ENCODE data around the gene ATP5F1D. TPM values are rescaled to one million over a fixed set of nuclear protein-coding genes. Genes with fewer than 3 reads are reported as not detected.
A peak's percentile ranks its signal among the peaks of the same experiment; 100 is the strongest.

ATP5F1D gene
- total RNA-seq, 3 donors from 2014 or later = 47.6 to 64.9 (median 61.3) TPM

- H3K27me3 ChIP-seq = no peaks in the 10 kb centered on the region
- DNase-seq (ENCODE audit: low spot score in 2 of 2) = no peak
- H3K9me3 ChIP-seq = no peaks in the 10 kb centered on the region
- TF ChIP-seq CTCF (IDR thresholded peaks at IDR 0.05) (no peak), POLR2A (IDR thresholded peaks at IDR 0.05) (no peak)
- H3K27ac ChIP-seq = no peak overlapping the region
- H3K36me3 ChIP-seq = peaks cover 1% of the 10 kb centered on the region
- intact Hi-C loops (cut with DNase I; ENCODE audit: low total_unique reads) = loop anchor here (10.0 kb wide), 2 partner anchors 128 to 168 kb away; partner anchors contain the start of genes DAZAP1 and GAMT
- no peak overlapping the region for H3K4me3 ChIP-seq
- H3K4me1 ChIP-seq = peaks cover 22 to 33% of the 10 kb centered on the region in 2 donors
These were observed 35.5 kb downstream of the ATP5F1D start for GRCh38 chr19:1277061-1277460.

- Histone ChIP-seq H3K27me3 (peaks cover 0 to 4% of the 10 kb centered on the region in 2 donors), H3K4me1 (peaks cover 20 to 25% of the 10 kb centered on the region in 2 donors), H3K4me3 (no peak overlapping the region), H3K27ac (no peak overlapping the region), H3K9me3 (no peaks in the 10 kb centered on the region), H3K36me3 (no peaks in the 10 kb centered on the region)
- TF ChIP-seq CTCF (IDR thresholded peaks at IDR 0.05) = no peak
- no peak for TF ChIP-seq POLR2A (IDR thresholded peaks at IDR 0.05)
- no peak for TF ChIP-seq POLR2AphosphoS5 (IDR thresholded peaks at IDR 0.05)
- no peak for DNase-seq (ENCODE audit: low spot score in 2 of 2)
- intact Hi-C loops (cut with DNase I; ENCODE audit: low total_unique reads) = loop anchor here (10.0 kb wide), 2 partner anchors 127 to 167 kb away; partner anchors contain the start of genes DAZAP1 and GAMT
These were observed 36.5 kb downstream of the ATP5F1D start for GRCh38 chr19:1278074-1278473.

- H3K36me3 ChIP-seq = no peaks in the 10 kb centered on the region
- no peak for DNase-seq (ENCODE audit: low spot score in 2 of 2)
- H3K4me3 ChIP-seq = no peak overlapping the region
- H3K27me3 ChIP-seq = peaks cover 2 to 13% of the 10 kb centered on the region in 2 donors
- H3K9me3 ChIP-seq = no peaks in the 10 kb centered on the region
- TF ChIP-seq CTCF (IDR thresholded peaks at IDR 0.05) (no peak), POLR2A (IDR thresholded peaks at IDR 0.05) (no peak), POLR2AphosphoS5 (IDR thresholded peaks at IDR 0.05) (no peak)
- no peak overlapping the region for H3K27ac ChIP-seq
- peaks cover 17 to 19% of the 10 kb centered on the region in 2 donors for H3K4me1 ChIP-seq
- intact Hi-C loops (cut with DNase I; ENCODE audit: low total_unique reads) = loop anchor here (10.0 kb wide), 2 partner anchors 126 to 166 kb away; partner anchors contain the start of genes DAZAP1 and GAMT
These were observed 37.4 kb downstream of the ATP5F1D start for GRCh38 chr19:1278713-1279660.

GRCh38 chr19:1279782-1280341 lies 38.3 kb downstream of the ATP5F1D start:
- Histone ChIP-seq H3K4me3 (no peak overlapping the region), H3K9me3 (no peaks in the 10 kb centered on the region), H3K27ac (no peak overlapping the region), H3K36me3 (no peaks in the 10 kb centered on the region), H3K27me3 (peaks cover 3 to 21% of the 10 kb centered on the region in 2 donors), H3K4me1 (peaks cover 8 to 10% of the 10 kb centered on the region in 2 donors)
- DNase-seq (ENCODE audit: low spot score in 2 of 2) = peak; percentile 72 to 79
- no peak for TF ChIP-seq POLR2A (IDR thresholded peaks at IDR 0.05)
- TF ChIP-seq POLR2AphosphoS5 (IDR thresholded peaks at IDR 0.05) = peak in 1 of 3 donors; percentile 26
- TF ChIP-seq CTCF (IDR thresholded peaks at IDR 0.05) = peak; percentile 84 to 91 (median 88)
- intact Hi-C loops (cut with DNase I; ENCODE audit: low total_unique reads) = loop anchor here (10.0 kb wide), 2 partner anchors 125 to 165 kb away; partner anchors contain the start of genes DAZAP1 and GAMT
